Measurements from ENCODE around the gene AKR1C1. TPM values are rescaled to one million over a fixed set of nuclear protein-coding genes. Genes with fewer than 3 reads are reported as not detected.
"Not testable (repeated sequence)": the region's sequence is repeated elsewhere in the genome, so short reads cannot be mapped to it uniquely, and the experiment has no call there.

The AKR1C1 gene
- total RNA-seq, 6 experiments from 2014 or later = 2.6 to 5.7 (median 4.8) TPM

DNA sequence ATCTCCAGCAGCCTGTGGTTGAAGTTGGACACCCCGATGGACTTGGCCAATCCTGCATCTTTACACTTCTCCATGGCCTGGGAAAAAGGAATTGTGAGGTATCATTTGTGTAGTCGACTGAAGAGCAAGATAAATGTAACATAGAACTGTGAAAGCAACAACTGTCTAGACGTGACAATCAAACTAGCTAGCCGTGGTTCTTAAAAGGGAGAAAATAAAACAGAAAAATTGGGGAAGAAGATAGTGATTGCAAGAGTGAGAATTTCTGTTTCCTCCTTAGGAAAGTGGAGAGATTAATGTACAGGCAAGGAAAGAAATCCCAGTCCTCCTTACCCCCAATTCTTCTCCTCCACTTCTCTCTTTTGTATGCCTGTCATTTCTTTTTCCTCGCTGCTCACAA, 35.5 kb downstream of the AKR1C1 start:
- no peaks in the 10 kb centered on the region for H3K36me3 Mint-ChIP-seq (ENCODE audit: low read depth)
- TF ChIP-seq, protein P1, sequence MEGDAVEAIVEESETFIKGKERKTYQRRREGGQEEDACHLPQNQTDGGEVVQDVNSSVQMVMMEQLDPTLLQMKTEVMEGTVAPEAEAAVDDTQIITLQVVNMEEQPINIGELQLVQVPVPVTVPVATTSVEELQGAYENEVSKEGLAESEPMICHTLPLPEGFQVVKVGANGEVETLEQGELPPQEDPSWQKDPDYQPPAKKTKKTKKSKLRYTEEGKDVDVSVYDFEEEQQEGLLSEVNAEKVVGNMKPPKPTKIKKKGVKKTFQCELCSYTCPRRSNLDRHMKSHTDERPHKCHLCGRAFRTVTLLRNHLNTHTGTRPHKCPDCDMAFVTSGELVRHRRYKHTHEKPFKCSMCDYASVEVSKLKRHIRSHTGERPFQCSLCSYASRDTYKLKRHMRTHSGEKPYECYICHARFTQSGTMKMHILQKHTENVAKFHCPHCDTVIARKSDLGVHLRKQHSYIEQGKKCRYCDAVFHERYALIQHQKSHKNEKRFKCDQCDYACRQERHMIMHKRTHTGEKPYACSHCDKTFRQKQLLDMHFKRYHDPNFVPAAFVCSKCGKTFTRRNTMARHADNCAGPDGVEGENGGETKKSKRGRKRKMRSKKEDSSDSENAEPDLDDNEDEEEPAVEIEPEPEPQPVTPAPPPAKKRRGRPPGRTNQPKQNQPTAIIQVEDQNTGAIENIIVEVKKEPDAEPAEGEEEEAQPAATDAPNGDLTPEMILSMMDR (IDR thresholded peaks at IDR 0.05) = no peak
- H3K27ac Mint-ChIP-seq = no peak overlapping the region
- H3K4me3 Mint-ChIP-seq = no peak overlapping the region
- peaks cover 10% of the 10 kb centered on the region; the same call in 1 of the 2 replicates for H3K27me3 Mint-ChIP-seq (ENCODE audit: insufficient read depth)
- H3K4me1 Mint-ChIP-seq (ENCODE audit: low read depth) = no peaks in the 10 kb centered on the region
- no peaks in the 10 kb centered on the region for H3K9me3 Mint-ChIP-seq
- no peak for DNase-seq

DNA sequence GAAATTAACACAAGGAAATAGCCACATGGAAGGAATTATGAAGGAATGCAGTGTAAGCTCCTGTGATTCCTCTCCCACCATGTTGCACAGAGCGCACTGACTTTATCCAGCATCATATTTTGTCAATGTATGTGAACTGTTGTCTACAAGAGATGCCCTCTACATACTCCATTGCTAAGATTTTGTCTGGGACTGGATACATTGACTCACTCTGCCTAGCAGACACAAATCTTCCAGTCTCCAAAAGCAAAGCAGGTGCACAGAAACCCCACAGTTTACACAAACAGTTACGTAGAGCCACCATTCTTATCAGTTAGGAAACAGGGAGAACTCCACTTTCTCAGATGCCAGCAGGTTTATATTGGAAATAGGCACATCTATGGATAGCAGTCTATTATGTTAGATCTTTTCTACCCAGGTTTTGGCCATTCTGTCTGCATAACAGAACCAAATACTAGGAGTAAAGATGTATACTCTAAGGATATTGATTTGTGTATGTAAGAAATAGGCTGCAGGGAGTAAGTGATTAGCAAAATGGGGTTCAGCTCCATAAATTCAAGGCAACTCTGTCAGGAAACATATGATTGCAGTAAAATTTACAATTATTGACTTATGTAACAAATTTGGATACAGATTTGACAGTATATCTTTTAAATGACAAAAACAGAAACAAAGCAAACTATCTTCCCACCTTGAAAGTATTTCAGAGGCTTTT, 39.0 kb downstream of the AKR1C1 start:
- Mint-ChIP-seq H3K36me3 (ENCODE audit: low read depth) (no peaks in the 10 kb centered on the region), H3K27ac (no peak overlapping the region), H3K27me3 (ENCODE audit: insufficient read depth) (peaks cover 14% of the 10 kb centered on the region; the same call in 1 of the 2 replicates), H3K4me3 (no peak overlapping the region), H3K9me3 (no peaks in the 10 kb centered on the region), H3K4me1 (ENCODE audit: low read depth) (no peaks in the 10 kb centered on the region)
- TF ChIP-seq, protein P1 (IDR thresholded peaks at IDR 0.05) = no peak
- DNase-seq = no peak

DNA sequence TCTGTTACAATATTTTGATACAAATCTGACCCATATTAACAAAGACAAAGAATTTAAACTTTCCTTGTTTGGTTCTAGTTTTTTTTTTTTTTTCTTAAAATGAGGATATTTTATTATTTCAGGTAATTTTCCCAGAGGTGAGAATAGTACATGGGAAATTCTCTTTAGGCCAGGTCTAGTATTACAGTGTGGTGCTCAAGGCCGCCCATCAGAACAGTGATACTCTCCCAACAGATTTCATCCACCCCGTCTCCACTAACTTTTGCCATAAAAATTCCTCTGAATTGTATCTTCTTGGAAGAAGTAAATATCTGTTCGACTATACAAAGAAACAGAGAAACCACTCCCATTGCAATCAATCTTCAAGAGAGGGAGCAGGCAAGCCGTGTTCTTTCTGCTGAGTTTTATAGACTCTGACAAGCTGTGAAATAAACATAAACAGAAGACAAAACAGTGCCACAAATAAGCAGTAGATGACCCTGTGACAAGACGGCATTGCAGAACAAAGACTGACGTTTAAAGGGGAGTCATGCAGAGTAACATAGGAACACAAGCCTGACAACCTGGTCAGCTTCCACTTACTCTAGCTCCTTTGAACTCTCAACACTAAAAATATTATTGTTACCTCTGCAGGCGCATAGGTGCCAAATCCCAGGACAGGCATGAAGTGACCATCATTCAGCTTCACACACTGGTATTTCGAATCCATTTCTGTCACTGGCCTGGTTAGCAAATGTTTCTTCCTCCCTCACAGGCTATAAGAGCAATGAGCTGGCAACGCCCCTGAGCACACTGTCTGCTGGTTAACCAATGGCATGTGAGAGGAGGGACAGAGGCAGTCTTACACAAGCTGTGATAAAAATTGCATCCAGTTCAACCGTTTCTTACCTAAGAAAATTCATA, 40.2 kb downstream of the AKR1C1 start, which contains the start of gene AKR1C2:
TSS of gene AKR1C2 (minus strand) at position 731 of the 903 bp plus-strand sequence. CDS start at position 709, 22 bp downstream.
- DNase-seq; H3K36me3 Mint-ChIP-seq (ENCODE audit: low read depth); H3K9me3 Mint-ChIP-seq; H3K4me1 Mint-ChIP-seq (ENCODE audit: low read depth); H3K27ac Mint-ChIP-seq: not testable (repeated sequence)
- Mint-ChIP-seq H3K4me3 (peak within 1 kb of the TSS; percentile 50), H3K27me3 (ENCODE audit: insufficient read depth) (peaks cover 10% of the 10 kb centered on the region; the same call in 1 of the 2 replicates)

DNA sequence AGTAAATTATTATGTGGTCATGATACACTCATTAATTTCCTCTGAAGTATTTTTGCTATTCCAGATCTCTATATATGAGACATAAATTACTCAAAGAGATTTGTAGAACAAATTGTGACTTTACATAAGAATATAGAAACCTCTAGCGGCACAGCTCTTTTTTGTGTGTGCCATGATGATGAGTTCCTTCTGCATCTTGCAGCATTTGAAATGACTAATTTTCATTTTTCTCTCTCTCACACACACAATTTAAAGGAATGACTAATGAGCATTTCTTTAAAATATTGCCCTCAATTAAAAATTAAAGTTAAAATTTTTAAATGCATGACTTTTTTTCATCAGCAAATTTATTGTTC, 40.8 kb downstream of the AKR1C1 start:
- not testable (repeated sequence) for H3K9me3 Mint-ChIP-seq; DNase-seq; H3K27ac Mint-ChIP-seq; H3K27me3 Mint-ChIP-seq (ENCODE audit: insufficient read depth); H3K4me3 Mint-ChIP-seq; H3K4me1 Mint-ChIP-seq (ENCODE audit: low read depth); H3K36me3 Mint-ChIP-seq (ENCODE audit: low read depth)

DNA sequence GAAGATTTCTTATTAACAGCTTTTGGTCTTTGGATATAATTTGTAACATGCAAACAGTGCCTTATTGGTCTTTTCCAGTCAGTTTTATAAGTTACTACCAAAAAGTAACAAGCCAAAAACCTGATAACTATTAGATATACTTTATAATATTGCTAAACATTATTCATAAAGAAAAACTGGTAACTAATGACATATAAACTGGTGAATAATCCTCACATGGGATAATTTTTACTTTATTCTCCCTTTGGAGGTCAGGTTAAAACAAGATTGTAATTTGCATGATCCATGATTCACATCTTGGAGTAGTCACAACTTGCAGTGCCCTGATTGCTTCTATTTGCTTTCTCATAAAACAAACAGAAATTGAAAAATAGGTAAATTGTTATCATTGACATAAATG, 41.3 kb downstream of the AKR1C1 start:
- H3K4me3 Mint-ChIP-seq; H3K36me3 Mint-ChIP-seq (ENCODE audit: low read depth); H3K27ac Mint-ChIP-seq; H3K4me1 Mint-ChIP-seq (ENCODE audit: low read depth); DNase-seq; H3K9me3 Mint-ChIP-seq: not testable (repeated sequence)
- peaks cover 14% of the 10 kb centered on the region; the same call in 1 of the 2 replicates for H3K27me3 Mint-ChIP-seq (ENCODE audit: insufficient read depth)

DNA sequence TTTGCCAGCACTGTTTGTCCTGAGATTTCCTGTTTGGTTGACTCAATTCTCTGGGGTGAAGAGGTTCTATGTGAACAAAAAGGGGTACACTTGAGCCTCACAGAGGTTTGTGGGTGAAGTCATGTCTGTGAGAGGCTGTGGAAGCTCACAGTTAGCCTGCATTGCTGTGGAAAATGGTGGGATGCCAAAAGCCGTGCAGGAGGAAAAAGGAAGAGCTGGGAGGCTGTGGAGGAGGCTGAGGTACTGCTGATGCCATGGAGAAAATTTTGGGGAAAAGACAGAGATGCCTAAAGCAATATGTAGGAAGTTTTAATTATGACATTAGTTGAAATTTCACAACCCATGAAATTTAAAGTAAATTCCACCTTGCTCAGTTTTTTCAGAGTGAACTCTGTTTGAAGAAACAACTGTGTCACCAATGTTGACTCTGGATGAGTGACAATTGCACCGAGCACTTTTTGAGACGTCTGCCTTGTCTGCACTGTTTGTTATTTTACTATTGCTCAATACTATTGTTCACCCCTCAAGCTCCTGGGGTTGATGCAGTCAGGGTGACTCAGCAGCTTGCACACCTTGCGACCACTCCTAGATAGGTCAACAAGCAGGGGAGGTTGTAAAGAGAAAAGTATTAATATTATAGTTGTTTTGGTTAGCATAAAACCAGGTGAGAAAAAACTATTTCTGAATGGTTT, 45.8 kb downstream of the AKR1C1 start:
- not testable (repeated sequence) for H3K4me3 Mint-ChIP-seq; H3K4me1 Mint-ChIP-seq (ENCODE audit: low read depth); DNase-seq; H3K27ac Mint-ChIP-seq; H3K9me3 Mint-ChIP-seq; H3K36me3 Mint-ChIP-seq (ENCODE audit: low read depth)
- H3K27me3 Mint-ChIP-seq (ENCODE audit: insufficient read depth) = peaks cover 19% of the 10 kb centered on the region

DNA sequence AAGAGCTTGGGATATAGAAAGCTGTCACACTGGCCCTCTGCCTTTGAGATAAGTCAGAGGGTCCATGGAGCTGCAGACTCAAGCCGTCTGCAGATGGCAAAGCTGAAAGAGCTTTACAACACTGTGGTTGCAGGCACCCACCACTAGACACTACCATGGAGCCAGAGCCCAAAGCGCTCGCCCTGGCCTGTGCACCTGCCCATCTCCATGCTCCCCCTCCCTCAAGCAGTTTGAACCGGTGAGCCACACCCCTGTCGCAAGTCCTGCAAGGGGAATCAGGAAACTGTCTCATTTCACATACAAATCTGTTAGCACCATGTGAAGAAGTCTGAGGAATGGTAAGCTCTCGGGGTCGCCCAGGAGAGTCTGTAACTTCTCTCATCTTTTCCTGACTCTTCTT, 46.8 kb downstream of the AKR1C1 start:
- not testable (repeated sequence) for DNase-seq; H3K9me3 Mint-ChIP-seq; H3K27ac Mint-ChIP-seq; H3K36me3 Mint-ChIP-seq (ENCODE audit: low read depth); H3K4me3 Mint-ChIP-seq; H3K4me1 Mint-ChIP-seq (ENCODE audit: low read depth)
- peaks cover 19% of the 10 kb centered on the region for H3K27me3 Mint-ChIP-seq (ENCODE audit: insufficient read depth)

DNA sequence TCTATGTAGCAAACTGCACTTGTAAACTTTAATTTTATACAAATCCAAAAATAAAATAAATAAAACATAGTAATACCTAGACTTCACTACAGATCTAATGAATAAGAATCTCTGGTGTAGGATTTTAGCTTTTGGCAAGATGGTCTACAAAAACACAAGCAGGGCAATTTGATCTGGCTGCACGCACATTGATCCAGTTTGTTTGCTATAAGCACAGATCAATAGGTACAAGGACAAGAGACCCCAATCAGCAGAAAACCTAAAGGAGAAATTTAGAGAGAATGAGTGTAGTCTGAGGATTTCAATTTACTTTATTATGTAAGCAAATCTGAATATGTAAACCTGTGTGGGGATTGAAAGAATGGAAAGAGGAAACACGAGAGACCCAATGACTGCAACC, 48.2 kb downstream of the AKR1C1 start:
- H3K27ac Mint-ChIP-seq; H3K4me1 Mint-ChIP-seq (ENCODE audit: low read depth); DNase-seq; H3K4me3 Mint-ChIP-seq; H3K9me3 Mint-ChIP-seq; H3K36me3 Mint-ChIP-seq (ENCODE audit: low read depth): not testable (repeated sequence)
- peaks cover 15% of the 10 kb centered on the region for H3K27me3 Mint-ChIP-seq (ENCODE audit: insufficient read depth)
